ENCODE results near the gene TIAM1. TPM values are rescaled to one million over a fixed set of nuclear protein-coding genes. Genes with fewer than 3 reads are reported as not detected.

Gene TIAM1
- total RNA-seq, 2 donors from 2014 or later, result 4.5 to 15.2 TPM

GRCh38 chr21:31338908-31339368, 5.1 kb downstream of the TIAM1 start:
- H3K4me1 ChIP-seq (ENCODE audit: control insufficient read depth in 1 of 2, low read depth in 2 of 2), result no peaks in the 10 kb centered on the region
- H3K27ac ChIP-seq, result no peak overlapping the region
- H3K9me3 ChIP-seq, result no peaks in the 10 kb centered on the region
- no peak for TF ChIP-seq CTCF (IDR thresholded peaks at IDR 0.05)
- ATAC-seq (ENCODE audit: insufficient number of reproducible peaks, low FRiP score, low read depth) (no peak), DNase-seq (ENCODE audit: low spot score) (no peak)
- no peaks in the 10 kb centered on the region for H3K36me3 ChIP-seq
- H3K4me3 ChIP-seq, result no peak overlapping the region
- H3K27me3 ChIP-seq (replicated peaks; ENCODE audit: insufficient read depth), result no peaks in the 10 kb centered on the region

GRCh38 chr21:31337996-31338907, 5.8 kb downstream of the TIAM1 start:
- H3K9me3 ChIP-seq, result no peaks in the 10 kb centered on the region
- no peaks in the 10 kb centered on the region for H3K27me3 ChIP-seq (replicated peaks; ENCODE audit: insufficient read depth)
- H3K4me1 ChIP-seq (ENCODE audit: control insufficient read depth in 1 of 2, low read depth in 2 of 2), result no peaks in the 10 kb centered on the region
- no peak overlapping the region for H3K4me3 ChIP-seq
- H3K36me3 ChIP-seq, result no peaks in the 10 kb centered on the region
- DNase-seq (ENCODE audit: low spot score), result no peak
- no peak overlapping the region for H3K27ac ChIP-seq
- TF ChIP-seq CTCF (IDR thresholded peaks at IDR 0.05), result no peak
- no peak for ATAC-seq (ENCODE audit: insufficient number of reproducible peaks, low FRiP score, low read depth)

- no peak for TF ChIP-seq CTCF (IDR thresholded peaks at IDR 0.05)
- no peaks in the 10 kb centered on the region for H3K27me3 ChIP-seq (replicated peaks; ENCODE audit: insufficient read depth)
- H3K9me3 ChIP-seq, result no peaks in the 10 kb centered on the region
- no peaks in the 10 kb centered on the region for H3K36me3 ChIP-seq
- no peaks in the 10 kb centered on the region for H3K4me1 ChIP-seq (ENCODE audit: control insufficient read depth in 1 of 2, low read depth in 2 of 2)
- no peak overlapping the region for H3K27ac ChIP-seq
- ATAC-seq (ENCODE audit: insufficient number of reproducible peaks, low FRiP score, low read depth), result no peak
- no peak for DNase-seq (ENCODE audit: low spot score)
- H3K4me3 ChIP-seq, result no peak overlapping the region
These were observed 7.0 kb downstream of the TIAM1 start for GRCh38 chr21:31337086-31337485.

- ATAC-seq (ENCODE audit: insufficient number of reproducible peaks, low FRiP score, low read depth) (no peak), DNase-seq (ENCODE audit: low spot score) (no peak)
- no peaks in the 10 kb centered on the region for H3K4me1 ChIP-seq (ENCODE audit: control insufficient read depth in 1 of 2, low read depth in 2 of 2)
- H3K36me3 ChIP-seq, result no peaks in the 10 kb centered on the region
- H3K4me3 ChIP-seq, result no peak overlapping the region
- TF ChIP-seq CTCF (IDR thresholded peaks at IDR 0.05), result no peak
- H3K27ac ChIP-seq, result no peak overlapping the region
- H3K27me3 ChIP-seq (replicated peaks; ENCODE audit: insufficient read depth), result no peaks in the 10 kb centered on the region
- H3K9me3 ChIP-seq, result no peaks in the 10 kb centered on the region
These were observed 7.4 kb downstream of the TIAM1 start for GRCh38 chr21:31336739-31337040.

- DNase-seq (ENCODE audit: low spot score), result no peak
- Histone ChIP-seq H3K4me1 (ENCODE audit: control insufficient read depth in 1 of 2, low read depth in 2 of 2) (no peaks in the 10 kb centered on the region), H3K36me3 (no peaks in the 10 kb centered on the region), H3K27ac (no peak overlapping the region), H3K9me3 (no peaks in the 10 kb centered on the region), H3K4me3 (no peak overlapping the region), H3K27me3 (replicated peaks; ENCODE audit: insufficient read depth) (no peaks in the 10 kb centered on the region)
- no peak for TF ChIP-seq CTCF (IDR thresholded peaks at IDR 0.05)
- ATAC-seq (ENCODE audit: insufficient number of reproducible peaks, low FRiP score, low read depth), result no peak
These were observed 7.9 kb downstream of the TIAM1 start for GRCh38 chr21:31335957-31336738.

Data from thoracic aorta (tissue), 2 donors.